Midbrain (tissue), 1 donor: ENCODE data around the gene ARHGAP26.
"Not testable (repeated sequence)": the region's sequence is repeated elsewhere in the genome, so short reads cannot be mapped to it uniquely, and the experiment has no call there.

Experiments used
- DNase-seq: peaks from one replicate; lab custom pipeline; 2025; lab: John Stamatoyannopoulos, UW

Gene ARHGAP26

GRCh38 chr5:142902186-142902965, 132.2 kb downstream of the ARHGAP26 start:
- no peak for DNase-seq

GRCh38 chr5:142904416-142904815, 134.2 kb downstream of the ARHGAP26 start:
- DNase-seq: no peak

- DNase-seq: no peak
These were observed 135.2 kb downstream of the ARHGAP26 start for GRCh38 chr5:142905348-142905747.

GRCh38 chr5:142906863-142907671, 136.9 kb downstream of the ARHGAP26 start:
- no peak for DNase-seq

- DNase-seq: no peak
These were observed 138.5 kb downstream of the ARHGAP26 start for GRCh38 chr5:142908659-142909058.

GRCh38 chr5:142910128-142910527, 140.0 kb downstream of the ARHGAP26 start:
- DNase-seq: no peak

GRCh38 chr5:142911170-142911569, 141.0 kb downstream of the ARHGAP26 start:
- DNase-seq: no peak

- DNase-seq: no peak
These were observed 141.6 kb downstream of the ARHGAP26 start for GRCh38 chr5:142911775-142912174.

GRCh38 chr5:142913728-142914338, 143.7 kb downstream of the ARHGAP26 start:
- no peak for DNase-seq

GRCh38 chr5:142915038-142915437, 144.9 kb downstream of the ARHGAP26 start:
- no peak for DNase-seq

- DNase-seq: peak; percentile 8
These were observed 145.7 kb downstream of the ARHGAP26 start for GRCh38 chr5:142915813-142916424.

- DNase-seq: no peak
These were observed 148.9 kb downstream of the ARHGAP26 start for GRCh38 chr5:142918959-142919635.

- DNase-seq: no peak
These were observed 150.9 kb downstream of the ARHGAP26 start for GRCh38 chr5:142920849-142921612.

GRCh38 chr5:142922223-142922952, 152.2 kb downstream of the ARHGAP26 start:
- DNase-seq: peak; percentile 75

- no peak for DNase-seq
These were observed 154.1 kb downstream of the ARHGAP26 start for GRCh38 chr5:142924135-142924883.

GRCh38 chr5:142925795-142926194, 155.6 kb downstream of the ARHGAP26 start:
- no peak for DNase-seq

- no peak for DNase-seq
These were observed 156.4 kb downstream of the ARHGAP26 start for GRCh38 chr5:142926549-142926948.

- not testable (repeated sequence) for DNase-seq
These were observed 158.8 kb downstream of the ARHGAP26 start for GRCh38 chr5:142928999-142929398.

GRCh38 chr5:142929587-142929986, 159.4 kb downstream of the ARHGAP26 start:
- DNase-seq: no peak
